Renal pelvis (tissue), 3 donors: Measurements from ENCODE around the gene CLEC18A. TPM values are rescaled to one million over a fixed set of nuclear protein-coding genes. Genes with fewer than 3 reads are reported as not detected.

Source experiments
- polyA plus RNA-seq, 3 donors: library from polyadenylated mRNA; unstranded; fragments of 120-200 nt; gene quantifications; one replicate each; pipeline ENCODE4 v1.2.1, GENCODE V29; 2013; ENCODE audit not compliant: insufficient read length in 3 of 3

CLEC18A gene
- polyA plus RNA-seq, 3 donors, result 84.8 to 90.7 (median 87.6) TPM

Other genes starting within 250 kb of the CLEC18A start
- 10 to 100 TPM; 22.6 to 26.0 (median 25.8) TPM for gene NQO1, start 224.8 kb upstream of the CLEC18A start, polyA plus RNA-seq
- gene NOB1, start 196.4 kb upstream of the CLEC18A start, polyA plus RNA-seq, result 10 to 100 TPM; 65.4 to 70.5 (median 68.3) TPM
- gene WWP2, start 189.0 kb upstream of the CLEC18A start, polyA plus RNA-seq, result 10 to 100 TPM; 45.9 to 55.4 (median 53.9) TPM
- 10 to 100 TPM; 32.8 to 63.3 (median 47.5) TPM for gene PDPR, start 163.0 kb downstream of the CLEC18A start, polyA plus RNA-seq
- gene CLEC18C, start 222.5 kb downstream of the CLEC18A start, polyA plus RNA-seq, result 10 to 100 TPM; 65.8 to 87.1 (median 71.1) TPM